Activated T-cell treated with anti-CD3 and anti-CD28 coated beads for 48 hours (primary cell): Measurements from ENCODE around the gene TTLL13.
A peak's percentile ranks its signal among the peaks of the same experiment; 100 is the strongest.

ENCODE experiments used
- DNase-seq: peaks from one replicate; pipeline ENCODE4 v3.0.0-alpha.2; 2020; ENCODE audit warnings: low read depth

The TTLL13 gene

GRCh38 chr15:90249203-90249863, at the start of gene TTLL13:
TSS of gene TTLL13 (plus strand) at chr15:90249556. CDS start at chr15:90250631, 1,075 bp downstream.
- peak; percentile 87 for DNase-seq

GRCh38 chr15:90200534-90201129, 48.7 kb upstream of the TTLL13 start:
- DNase-seq, result no peak

- peak; percentile 65 for DNase-seq
These were observed 48.0 kb upstream of the TTLL13 start, which contains the start of gene SEMA4B for GRCh38 chr15:90201130-90201943. TSS of gene SEMA4B (plus strand) at chr15:90201330. CDS start at chr15:90201579, 249 bp downstream.

- no peak for DNase-seq
These were observed 47.4 kb upstream of the TTLL13 start for GRCh38 chr15:90201944-90202375.

- no peak for DNase-seq
These were observed 46.4 kb upstream of the TTLL13 start for GRCh38 chr15:90202929-90203328.

GRCh38 chr15:90203473-90203872, 45.9 kb upstream of the TTLL13 start:
- no peak for DNase-seq

- DNase-seq, result no peak
These were observed 45.4 kb upstream of the TTLL13 start for GRCh38 chr15:90203922-90204321.

GRCh38 chr15:90205050-90205848, 44.1 kb upstream of the TTLL13 start:
- DNase-seq, result no peak

GRCh38 chr15:90205886-90206285, 43.5 kb upstream of the TTLL13 start:
- no peak for DNase-seq

- DNase-seq, result no peak
These were observed 42.1 kb upstream of the TTLL13 start for GRCh38 chr15:90207252-90207651.

GRCh38 chr15:90208356-90208755, 41.0 kb upstream of the TTLL13 start:
- DNase-seq, result no peak

GRCh38 chr15:90209591-90209990, 39.8 kb upstream of the TTLL13 start:
- no peak for DNase-seq

GRCh38 chr15:90210593-90210992, 38.8 kb upstream of the TTLL13 start:
- no peak for DNase-seq

GRCh38 chr15:90211009-90211408, 38.3 kb upstream of the TTLL13 start:
- DNase-seq, result no peak

- no peak for DNase-seq
These were observed 37.8 kb upstream of the TTLL13 start for GRCh38 chr15:90211440-90212143.

- no peak for DNase-seq
These were observed 36.9 kb upstream of the TTLL13 start for GRCh38 chr15:90212221-90213098.

- no peak for DNase-seq
These were observed 36.1 kb upstream of the TTLL13 start for GRCh38 chr15:90213122-90213817.

GRCh38 chr15:90213818-90214204, 35.5 kb upstream of the TTLL13 start:
- no peak for DNase-seq

- no peak for DNase-seq
These were observed 34.7 kb upstream of the TTLL13 start for GRCh38 chr15:90214553-90215196.
